Measurements from ENCODE around the gene ZNHIT2.

- TF ChIP-seq MYNN (CRISPR knock-in tag; IDR thresholded peaks at IDR 0.05; ENCODE audit: low read depth) (no peak), ZNF121 (CRISPR knock-in tag; IDR thresholded peaks at IDR 0.05) (no peak), CTCF (CRISPR knock-in tag; IDR thresholded peaks at IDR 0.05) (no peak), ARNTL (CRISPR knock-in tag; IDR thresholded peaks at IDR 0.05) (no peak), POLR2G (IDR thresholded peaks at IDR 0.05; ENCODE audit: low read depth, low read length) (no peak), NFE2L2 (IDR thresholded peaks at IDR 0.05; ENCODE audit: low read length) (no peak), FOXA1 (IDR thresholded peaks at IDR 0.05) (no peak), FOXA1 (CRISPR knock-in tag; IDR thresholded peaks at IDR 0.05) (no peak), ZNF207 (IDR thresholded peaks at IDR 0.05; ENCODE audit: borderline replicate concordance) (no peak), TCF12 (IDR thresholded peaks at IDR 0.05) (no peak), TCF12 (CRISPR knock-in tag; IDR thresholded peaks at IDR 0.05) (no peak), ZHX1 (CRISPR knock-in tag; IDR thresholded peaks at IDR 0.05; ENCODE audit: low read depth) (no peak)
These were observed 33.9 kb upstream of the ZNHIT2 start for GRCh38 chr11:65151331-65151899.
